CD4-positive, alpha-beta T cell treated with Interleukin-6 at 100 ng/mL for 8 hours (primary cell): ENCODE measurements around the gene MFN2.

Experiments used
- DNase-seq: peaks from one replicate; pipeline ENCODE4 v3.0.0-alpha.2; 2020; ENCODE audit warnings: mixed read lengths, low spot score

The MFN2 gene

GRCh38 chr1:11960715-11961114 is 19.5 kb upstream of the MFN2 start:
- no peak for DNase-seq

- DNase-seq: no peak
Observed at GRCh38 chr1:11961230-11961629, 19.0 kb upstream of the MFN2 start.

GRCh38 chr1:11963622-11964021 is 16.6 kb upstream of the MFN2 start:
- no peak for DNase-seq

GRCh38 chr1:11964656-11965055 is 15.6 kb upstream of the MFN2 start:
- DNase-seq: no peak

- no peak for DNase-seq
Observed at GRCh38 chr1:11967028-11967547, 13.2 kb upstream of the MFN2 start.

GRCh38 chr1:11970441-11971185 is 9.6 kb upstream of the MFN2 start:
- DNase-seq: no peak

GRCh38 chr1:11977625-11978024 is 2.6 kb upstream of the MFN2 start:
- DNase-seq: no peak

GRCh38 chr1:11978301-11978700 is 1.9 kb upstream of the MFN2 start:
- DNase-seq: no peak

GRCh38 chr1:11979028-11979850 is 1.0 kb upstream of the MFN2 start:
- no peak for DNase-seq

GRCh38 chr1:11980676-11980972 is 380 bp downstream of the MFN2 start:
- DNase-seq: no peak

GRCh38 chr1:11981378-11982009 is 1.2 kb downstream of the MFN2 start:
- DNase-seq: no peak

GRCh38 chr1:11982010-11982392 is 1.8 kb downstream of the MFN2 start:
- DNase-seq: no peak

GRCh38 chr1:11984121-11984520 is 3.9 kb downstream of the MFN2 start:
- DNase-seq: no peak

- DNase-seq: no peak
Observed at GRCh38 chr1:11984576-11984975, 4.3 kb downstream of the MFN2 start.

- no peak for DNase-seq
Observed at GRCh38 chr1:11985171-11985570, 4.9 kb downstream of the MFN2 start.

GRCh38 chr1:11985851-11986250 is 5.6 kb downstream of the MFN2 start:
- DNase-seq: no peak

GRCh38 chr1:11989669-11990068 is 9.4 kb downstream of the MFN2 start:
- DNase-seq: no peak

GRCh38 chr1:11990303-11991032 is 10.2 kb downstream of the MFN2 start:
- DNase-seq: no peak

GRCh38 chr1:11991969-11992676 is 11.9 kb downstream of the MFN2 start:
- DNase-seq: no peak

- DNase-seq: no peak
Observed at GRCh38 chr1:11997081-11997850, 17.0 kb downstream of the MFN2 start.

GRCh38 chr1:11998636-11999035 is 18.4 kb downstream of the MFN2 start:
- DNase-seq: no peak
